ENCODE results near the gene GLYATL1.

DNA sequence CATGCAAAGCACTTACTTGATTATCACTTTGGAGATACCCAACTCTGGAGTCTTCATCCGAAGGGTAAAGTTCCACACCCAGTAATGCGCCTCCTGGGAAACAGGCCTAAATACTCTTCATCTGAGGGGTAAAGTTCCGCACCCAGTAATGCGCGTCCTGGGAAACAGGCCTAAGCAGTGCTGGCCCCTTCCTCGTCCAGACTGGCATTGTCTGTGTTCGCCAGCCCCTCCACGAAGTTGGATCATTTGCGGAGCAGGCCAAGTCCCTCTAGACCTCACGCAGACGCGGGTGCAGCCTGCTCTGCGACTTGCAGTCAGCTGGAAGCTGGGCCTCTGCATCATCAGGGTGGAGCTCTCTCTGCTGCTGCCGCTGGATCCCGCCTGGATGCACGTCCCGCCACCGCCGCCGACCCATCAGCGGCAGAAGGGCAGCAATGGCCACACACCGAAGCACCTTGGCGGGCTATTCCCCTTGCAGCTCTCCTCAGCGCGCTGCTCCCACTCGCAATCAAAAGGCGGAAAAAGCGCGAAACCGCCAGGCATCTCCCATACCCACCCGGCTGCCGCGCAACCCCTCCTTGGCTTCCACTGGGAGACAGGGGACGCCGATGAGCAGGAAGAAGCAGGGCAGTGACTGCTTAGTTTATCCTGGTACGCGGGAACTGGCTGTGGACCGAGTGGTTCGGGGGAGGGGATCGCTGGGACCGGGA, 34.1 kb upstream of the GLYATL1 start:
- no peak for TF ChIP-seq GATA2 (IDR thresholded peaks at IDR 0.05; ENCODE audit: low read depth, low read length)
- TF ChIP-seq GATA3 (IDR thresholded peaks at IDR 0.05; ENCODE audit: low read depth, low read length): no peak
